SJCRH30 (cell line): ENCODE results near the gene ZNF708. TPM values are rescaled to one million over a fixed set of nuclear protein-coding genes. Genes with fewer than 3 reads are reported as not detected.
"Not testable (repeated sequence)": the region's sequence is repeated elsewhere in the genome, so short reads cannot be mapped to it uniquely, and the experiment has no call there.

Experiments
- DNase-seq, 2 experiments: peaks; one replicate each; pipeline ENCODE4 v3.0.0-alpha.2; 2015 to 2020
- H3K27ac ChIP-seq: fragments of 250-450 bp; sonication (Bioruptor Pico); 2 replicates; pipeline ENCODE4 v1.5.1; 2020; ENCODE audit warnings: mild to moderate bottlenecking, moderate library complexity
- H3K27me3 ChIP-seq: fragments of 250-450 bp; sonication (Bioruptor Pico); 2 replicates; pipeline ENCODE4 v1.5.1; 2020; ENCODE audit warnings: mild to moderate bottlenecking, moderate library complexity
- H3K36me3 ChIP-seq: fragments of 250-450 bp; sonication (Bioruptor Pico); 2 replicates; pipeline ENCODE4 v1.5.1; 2020; ENCODE audit warnings: mild to moderate bottlenecking, moderate library complexity
- H3K4me1 ChIP-seq: fragments of 250-450 bp; sonication (Bioruptor Pico); 2 replicates; pipeline ENCODE4 v1.5.1; 2020; ENCODE audit warnings: mild to moderate bottlenecking, moderate library complexity
- H3K4me3 ChIP-seq: fragments of 250-450 bp; sonication (Bioruptor Pico); 2 replicates; pipeline ENCODE4 v1.5.1; 2020; ENCODE audit warnings: mild to moderate bottlenecking, moderate library complexity
- H3K9me3 ChIP-seq: fragments of 250-450 bp; sonication (Bioruptor Pico); replicated peaks from 2 replicates; pipeline ENCODE4 v1.5.1; 2020; ENCODE audit warnings: mild to moderate bottlenecking, moderate library complexity
- total RNA-seq: library from RNA; depleted of rRNA; stranded (reverse); fragments of >200 nt; shearing (Covaris generic); gene quantifications from 2 replicates; pipeline ENCODE4 v1.2.3, GENCODE V29; 2014; rRNA removed

The ZNF708 gene
- total RNA-seq, result 15.3 and 17.2 TPM in 2 replicates

DNA sequence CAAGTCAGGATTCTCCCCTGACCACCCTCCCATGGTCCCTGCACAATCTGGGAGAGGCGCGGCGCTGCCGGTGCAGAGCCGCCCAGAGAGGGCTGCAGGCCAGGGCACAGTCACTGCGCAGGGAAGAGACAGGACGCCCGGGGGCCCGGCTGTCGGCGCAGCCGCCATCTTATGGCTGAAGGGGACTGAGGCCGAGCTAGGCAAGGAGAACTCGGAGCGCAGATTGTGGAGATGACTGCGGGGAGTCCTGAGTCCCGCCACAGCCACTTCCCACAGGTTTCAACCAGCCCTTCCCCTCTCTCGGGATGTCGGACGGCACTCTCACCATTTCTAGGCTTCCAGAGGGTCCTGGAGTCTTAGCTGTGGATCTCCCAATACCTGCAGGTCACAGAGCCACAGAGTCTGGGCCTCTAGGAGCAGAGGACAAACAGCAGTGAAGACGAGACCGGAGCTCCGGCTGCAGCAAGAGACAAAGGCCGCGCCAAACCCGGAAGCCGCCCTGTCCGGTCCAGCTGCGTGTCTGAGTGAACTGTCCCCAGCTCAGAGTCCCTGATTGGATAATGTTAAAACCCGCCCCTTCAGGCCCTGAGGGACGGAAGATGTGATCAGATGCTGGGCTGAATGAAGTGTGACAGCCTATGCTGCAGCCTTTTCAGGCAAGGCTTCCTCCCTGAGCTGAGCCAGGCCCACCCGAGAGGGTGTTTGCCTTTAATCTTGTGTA lies at the start of gene ZNF708:
Gene ZNF708 (minus strand): TSS at position 526 of the 721 bp plus-strand sequence. CDS start 198 bp downstream, at position 328.
- Histone ChIP-seq H3K27ac (peak within 1 kb of the TSS; percentile 91), H3K27me3 (no peaks in the 10 kb centered on the region)

GRCh38 chr19:21362291-21362690 lies 33.1 kb upstream of the ZNF708 start:
- Histone ChIP-seq H3K36me3 (peaks cover 66% of the 10 kb centered on the region), H3K4me3 (no peak overlapping the region)
- DNase-seq, result no peak

More for the DNA sequence above, at the start of gene ZNF708:
- no peaks in the 10 kb centered on the region for H3K4me1 ChIP-seq
- peak; percentile 93 to 97 for DNase-seq
- H3K9me3 ChIP-seq, result peaks cover 16% of the 10 kb centered on the region
- peaks cover 25% of the 10 kb centered on the region for H3K36me3 ChIP-seq
- peak within 1 kb of the TSS; percentile 81 for H3K4me3 ChIP-seq

GRCh38 chr19:21358768-21359451 lies 29.7 kb upstream of the ZNF708 start, which contains the start of gene ZNF738:
Gene ZNF738 (plus strand): TSS chr19:21359000. CDS start chr19:21359141, 141 bp downstream.
- Histone ChIP-seq H3K4me1 (no peaks in the 10 kb centered on the region), H3K9me3 (peaks cover 23% of the 10 kb centered on the region), H3K36me3 (peaks cover 37% of the 10 kb centered on the region), H3K27ac (peak within 1 kb of the TSS; percentile 92), H3K27me3 (no peaks in the 10 kb centered on the region), H3K4me3 (peak within 1 kb of the TSS; percentile 97)
- DNase-seq, result peak; percentile 95 to 98

More at GRCh38 chr19:21362291-21362690, 33.1 kb upstream of the ZNF708 start:
- H3K4me1 ChIP-seq, result no peaks in the 10 kb centered on the region
- no peak overlapping the region for H3K27ac ChIP-seq
- H3K27me3 ChIP-seq, result no peaks in the 10 kb centered on the region
- H3K9me3 ChIP-seq, result peaks cover 27% of the 10 kb centered on the region

GRCh38 chr19:21352830-21353229 lies 23.6 kb upstream of the ZNF708 start:
- no peaks in the 10 kb centered on the region for H3K4me1 ChIP-seq
- H3K27ac ChIP-seq, result no peak overlapping the region
- H3K4me3 ChIP-seq, result no peak overlapping the region
- no peak for DNase-seq
- H3K27me3 ChIP-seq, result no peaks in the 10 kb centered on the region
- H3K36me3 ChIP-seq, result no peaks in the 10 kb centered on the region
- 0 out of 2 replicates have a peak, but pooled peaks cover 2% of the 10 kb centered on the region for H3K9me3 ChIP-seq

GRCh38 chr19:21344841-21345240 lies 15.6 kb upstream of the ZNF708 start:
- not testable (repeated sequence) for H3K36me3 ChIP-seq, DNase-seq, H3K27ac ChIP-seq, H3K4me1 ChIP-seq, H3K4me3 ChIP-seq, H3K9me3 ChIP-seq, H3K27me3 ChIP-seq

DNA sequence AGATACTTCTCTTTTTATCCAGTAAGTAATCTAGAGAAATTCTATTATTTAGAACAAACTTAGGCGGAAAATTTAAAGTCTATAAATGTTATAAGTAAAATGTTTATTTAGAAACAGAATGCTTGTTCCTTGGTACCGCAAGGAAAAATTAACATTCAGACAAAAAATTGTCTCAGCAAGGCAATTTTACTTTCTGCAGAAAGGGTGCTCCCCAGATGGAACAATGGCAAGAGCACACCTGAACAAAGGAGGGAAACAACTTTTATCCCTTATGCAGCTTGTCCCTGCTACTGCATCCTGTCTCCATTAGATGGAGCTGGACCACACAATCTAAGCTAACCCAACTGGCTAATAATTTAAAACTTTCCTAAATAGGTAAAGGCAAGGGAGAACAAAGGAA lies 6.5 kb upstream of the ZNF708 start:
- H3K27ac ChIP-seq, result no peak overlapping the region
- no peak for DNase-seq
- peaks cover 19% of the 10 kb centered on the region for H3K9me3 ChIP-seq
- no peaks in the 10 kb centered on the region for H3K36me3 ChIP-seq
- no peak overlapping the region for H3K4me3 ChIP-seq
- no peaks in the 10 kb centered on the region for H3K4me1 ChIP-seq
- no peaks in the 10 kb centered on the region for H3K27me3 ChIP-seq

- DNase-seq, result peak in 1 of 2 experiments; percentile 29
- H3K36me3 ChIP-seq, result peaks cover 27% of the 10 kb centered on the region
- peak overlapping the region; percentile 91 for H3K27ac ChIP-seq
- H3K9me3 ChIP-seq, result peaks cover 13% of the 10 kb centered on the region
- H3K27me3 ChIP-seq, result no peaks in the 10 kb centered on the region
- peak overlapping the region; percentile 81 for H3K4me3 ChIP-seq
- H3K4me1 ChIP-seq, result no peaks in the 10 kb centered on the region
Measured at GRCh38 chr19:21328406-21328805, 804 bp downstream of the ZNF708 start.

GRCh38 chr19:21326169-21326568 lies 3.0 kb downstream of the ZNF708 start:
- DNase-seq, result no peak
- Histone ChIP-seq H3K27ac (no peak overlapping the region), H3K36me3 (peaks cover 38% of the 10 kb centered on the region), H3K4me3 (no peak overlapping the region), H3K4me1 (no peaks in the 10 kb centered on the region), H3K27me3 (no peaks in the 10 kb centered on the region), H3K9me3 (peaks cover 13% of the 10 kb centered on the region)

GRCh38 chr19:21323000-21323399 lies 6.2 kb downstream of the ZNF708 start:
- Histone ChIP-seq H3K4me1 (no peaks in the 10 kb centered on the region), H3K36me3 (peaks cover 52% of the 10 kb centered on the region), H3K27ac (no peak overlapping the region), H3K9me3 (peaks cover 13% of the 10 kb centered on the region), H3K4me3 (no peak overlapping the region), H3K27me3 (no peaks in the 10 kb centered on the region)
- DNase-seq, result no peak

DNA sequence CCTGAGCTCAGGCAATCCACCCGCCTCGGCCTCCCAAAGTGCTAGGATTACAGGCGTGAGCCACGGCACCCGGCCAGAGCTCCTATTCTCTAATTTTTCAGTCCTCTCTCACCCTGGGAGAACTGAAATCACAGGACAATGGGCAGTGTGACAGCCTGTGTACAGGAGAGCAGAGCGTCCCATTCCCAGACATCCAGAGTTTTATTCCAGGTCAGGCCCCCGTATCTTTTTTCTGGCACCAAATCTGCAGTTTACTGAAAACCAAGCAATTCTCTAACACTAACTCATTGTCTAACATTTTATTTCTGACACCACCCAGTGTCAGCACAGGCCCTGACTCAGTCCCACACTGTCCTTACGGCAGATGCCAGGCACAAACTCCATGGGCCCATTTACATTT lies 6.7 kb downstream of the ZNF708 start:
- H3K9me3 ChIP-seq, result peaks cover 13% of the 10 kb centered on the region
- no peak for DNase-seq
- no peaks in the 10 kb centered on the region for H3K4me1 ChIP-seq
- peaks cover 55% of the 10 kb centered on the region for H3K36me3 ChIP-seq
- H3K27me3 ChIP-seq, result no peaks in the 10 kb centered on the region
- H3K4me3 ChIP-seq, result no peak overlapping the region
- no peak overlapping the region for H3K27ac ChIP-seq

DNA sequence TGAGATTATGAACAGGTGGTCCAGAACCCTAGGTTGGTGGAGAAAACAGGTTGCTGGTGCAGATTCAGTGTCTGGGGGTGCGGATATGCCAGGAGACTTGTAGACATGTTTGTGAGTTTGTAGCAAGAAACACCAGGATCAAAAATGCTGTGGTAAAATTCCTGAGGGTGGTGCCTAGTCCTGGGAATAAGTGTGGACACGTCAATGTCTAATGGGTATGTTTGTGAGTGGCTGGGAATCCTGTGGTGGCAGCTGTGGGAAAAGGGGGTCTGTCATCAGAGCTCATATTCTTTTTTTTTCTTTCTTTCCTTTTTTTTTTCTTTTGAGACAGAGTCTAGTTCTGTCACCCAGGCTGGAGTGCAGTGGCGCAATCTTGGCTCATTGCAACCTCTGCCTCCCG lies 7.2 kb downstream of the ZNF708 start:
- H3K27ac ChIP-seq, result no peak overlapping the region
- no peaks in the 10 kb centered on the region for H3K27me3 ChIP-seq

GRCh38 chr19:21321134-21321533 lies 8.1 kb downstream of the ZNF708 start:
- peaks cover 52% of the 10 kb centered on the region for H3K36me3 ChIP-seq
- H3K9me3 ChIP-seq, result peaks cover 11% of the 10 kb centered on the region
- no peaks in the 10 kb centered on the region for H3K4me1 ChIP-seq
- DNase-seq, result no peak
- no peak overlapping the region for H3K4me3 ChIP-seq
- H3K27ac ChIP-seq, result no peak overlapping the region
- H3K27me3 ChIP-seq, result no peaks in the 10 kb centered on the region

More for the DNA sequence above, 7.2 kb downstream of the ZNF708 start:
- no peaks in the 10 kb centered on the region for H3K4me1 ChIP-seq
- no peak for DNase-seq
- H3K36me3 ChIP-seq, result peaks cover 55% of the 10 kb centered on the region
- peaks cover 13% of the 10 kb centered on the region for H3K9me3 ChIP-seq
- H3K4me3 ChIP-seq, result no peak overlapping the region

- Histone ChIP-seq H3K27ac (no peak overlapping the region), H3K4me3 (no peak overlapping the region), H3K4me1 (no peaks in the 10 kb centered on the region), H3K27me3 (no peaks in the 10 kb centered on the region), H3K36me3 (peaks cover 48% of the 10 kb centered on the region), H3K9me3 (peaks cover 6% of the 10 kb centered on the region)
- DNase-seq, result no peak
Measured at GRCh38 chr19:21317821-21318220, 11.4 kb downstream of the ZNF708 start.

DNA sequence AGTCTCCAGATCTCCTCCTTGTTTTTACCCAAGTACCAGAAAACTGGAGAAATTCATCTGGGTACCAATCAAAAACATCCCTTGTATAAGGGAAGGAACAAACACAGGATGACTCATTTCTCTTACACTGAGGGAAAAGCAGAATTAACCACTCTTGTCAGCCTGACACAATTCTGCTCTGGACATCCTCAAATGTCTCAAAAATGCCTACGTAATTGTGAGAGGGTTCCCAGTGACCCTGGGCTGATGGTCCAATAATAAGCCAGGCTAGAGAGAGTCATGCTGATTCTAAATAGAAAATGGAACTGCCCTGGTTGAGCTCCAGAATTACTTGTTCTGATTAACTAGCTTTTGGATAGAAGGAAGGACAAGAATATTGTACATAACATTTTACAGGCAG lies 14.5 kb downstream of the ZNF708 start:
- Histone ChIP-seq H3K27me3 (no peaks in the 10 kb centered on the region), H3K4me3 (no peak overlapping the region), H3K27ac (no peak overlapping the region), H3K9me3 (peaks cover 6% of the 10 kb centered on the region), H3K36me3 (peaks cover 44% of the 10 kb centered on the region), H3K4me1 (no peaks in the 10 kb centered on the region)
- DNase-seq, result no peak

- not testable (repeated sequence) for H3K27ac ChIP-seq, DNase-seq, H3K4me3 ChIP-seq, H3K27me3 ChIP-seq, H3K4me1 ChIP-seq, H3K9me3 ChIP-seq
- H3K36me3 ChIP-seq, result peaks cover 49% of the 10 kb centered on the region
Measured at GRCh38 chr19:21312807-21313206, 16.4 kb downstream of the ZNF708 start.
